ENCODE data around the gene SOX21. TPM values are rescaled to one million over a fixed set of nuclear protein-coding genes. Genes with fewer than 3 reads are reported as not detected.
A peak's percentile ranks its signal among the peaks of the same experiment; 100 is the strongest.

Gene SOX21
- total and polyA plus RNA-seq, 3 experiments from 2014 or later = not detected

- Histone ChIP-seq H3K36me3 (ENCODE audit: insufficient read depth, low read length) (no peaks in the 10 kb centered on the region), H3K4me1 (ENCODE audit: insufficient read depth, low read length) (peaks cover 2% of the 10 kb centered on the region), H3K9me3 (ENCODE audit: low read length) (no peaks in the 10 kb centered on the region), H3K27ac (ENCODE audit: low read depth, low read length) (no peak overlapping the region), H3K4me3 (ENCODE audit: low read length) (no peak overlapping the region), H3K27me3 (ENCODE audit: insufficient read depth, low read length, poor library complexity, severe bottlenecking) (peaks cover 68% of the 10 kb centered on the region)
- POLR2A ChIA-PET = no interaction called here
- Mint-ChIP-seq H3K27ac (no peak overlapping the region), H3K4me3 (no peak overlapping the region), H3K27me3 (peaks cover 85 to 93% of the 10 kb centered on the region in 2 donors), H3K36me3 (peaks cover 0 to 2% (median 0%) of the 10 kb centered on the region in 3 donors), H3K9me3 (peaks cover 0 to 19% (median 12%) of the 10 kb centered on the region in 5 donors), H3K4me1 (peaks cover 0 to 4% (median 4%) of the 10 kb centered on the region in 3 donors)
- CTCF ChIA-PET = no interaction called here
- no peak for DNase-seq
Observed at GRCh38 chr13:94702181-94703041, 9.9 kb downstream of the SOX21 start.

GRCh38 chr13:94701313-94702180, 10.8 kb downstream of the SOX21 start:
- DNase-seq = no peak
- peaks cover 0 to 19% (median 10%) of the 10 kb centered on the region in 5 donors for H3K9me3 Mint-ChIP-seq
- no peak overlapping the region for H3K4me3 Mint-ChIP-seq
- Histone ChIP-seq H3K4me1 (ENCODE audit: insufficient read depth, low read length) (no peaks in the 10 kb centered on the region), H3K27ac (ENCODE audit: low read depth, low read length) (no peak overlapping the region), H3K36me3 (ENCODE audit: insufficient read depth, low read length) (no peaks in the 10 kb centered on the region), H3K4me3 (ENCODE audit: low read length) (no peak overlapping the region), H3K27me3 (ENCODE audit: insufficient read depth, low read length, poor library complexity, severe bottlenecking) (peaks cover 59% of the 10 kb centered on the region), H3K9me3 (ENCODE audit: low read length) (no peaks in the 10 kb centered on the region)
- peaks cover 0 to 2% (median 0%) of the 10 kb centered on the region in 3 donors for H3K36me3 Mint-ChIP-seq
- ChIA-PET POLR2A (no interaction called here), CTCF (no interaction called here)
- peaks cover 0 to 3% (median 2%) of the 10 kb centered on the region in 3 donors for H3K4me1 Mint-ChIP-seq
- H3K27ac Mint-ChIP-seq = peak overlapping the region in 1 of 8 donors; percentile 68
- peaks cover 76 to 91% of the 10 kb centered on the region in 2 donors for H3K27me3 Mint-ChIP-seq

GRCh38 chr13:94700536-94700935, 11.8 kb downstream of the SOX21 start:
- POLR2A ChIA-PET = no interaction called here
- peaks cover 0 to 3% (median 0%) of the 10 kb centered on the region in 3 donors for H3K4me1 Mint-ChIP-seq
- H3K27me3 Mint-ChIP-seq = peaks cover 68 to 88% of the 10 kb centered on the region in 2 donors
- H3K4me3 ChIP-seq (ENCODE audit: low read length) = no peak overlapping the region
- CTCF ChIA-PET = no interaction called here
- DNase-seq = no peak
- peaks cover 50% of the 10 kb centered on the region for H3K27me3 ChIP-seq (ENCODE audit: insufficient read depth, low read length, poor library complexity, severe bottlenecking)
- H3K36me3 Mint-ChIP-seq = peaks cover 0 to 2% (median 0%) of the 10 kb centered on the region in 3 donors
- no peak overlapping the region for H3K4me3 Mint-ChIP-seq
- H3K27ac Mint-ChIP-seq = no peak overlapping the region
- no peaks in the 10 kb centered on the region for H3K36me3 ChIP-seq (ENCODE audit: insufficient read depth, low read length)
- H3K9me3 Mint-ChIP-seq = peaks cover 0 to 19% (median 8%) of the 10 kb centered on the region in 5 donors
- H3K4me1 ChIP-seq (ENCODE audit: insufficient read depth, low read length) = no peaks in the 10 kb centered on the region
- H3K9me3 ChIP-seq (ENCODE audit: low read length) = no peaks in the 10 kb centered on the region
- no peak overlapping the region for H3K27ac ChIP-seq (ENCODE audit: low read depth, low read length)

GRCh38 chr13:94700051-94700535, 12.3 kb downstream of the SOX21 start:
- H3K27me3 ChIP-seq (ENCODE audit: insufficient read depth, low read length, poor library complexity, severe bottlenecking) = peaks cover 45% of the 10 kb centered on the region
- Mint-ChIP-seq H3K9me3 (peaks cover 0 to 19% (median 7%) of the 10 kb centered on the region in 5 donors), H3K4me3 (no peak overlapping the region), H3K36me3 (peaks cover 0 to 2% (median 0%) of the 10 kb centered on the region in 3 donors), H3K27me3 (peaks cover 63 to 84% of the 10 kb centered on the region in 2 donors), H3K4me1 (peaks cover 0 to 3% (median 0%) of the 10 kb centered on the region in 3 donors), H3K27ac (no peak overlapping the region)
- no peaks in the 10 kb centered on the region for H3K9me3 ChIP-seq (ENCODE audit: low read length)
- no peak for DNase-seq
- CTCF ChIA-PET = interaction anchor here (1.2 kb wide), 1 partner anchor 36 kb away, joined by 3 read pairs; no protein-coding TSS in a partner anchor
- POLR2A ChIA-PET = no interaction called here
- no peaks in the 10 kb centered on the region for H3K4me1 ChIP-seq (ENCODE audit: insufficient read depth, low read length)
- H3K27ac ChIP-seq (ENCODE audit: low read depth, low read length) = no peak overlapping the region
- H3K36me3 ChIP-seq (ENCODE audit: insufficient read depth, low read length) = no peaks in the 10 kb centered on the region
- no peak overlapping the region for H3K4me3 ChIP-seq (ENCODE audit: low read length)

- no peak overlapping the region for H3K27ac Mint-ChIP-seq
Observed at GRCh38 chr13:94696171-94696570, 16.2 kb downstream of the SOX21 start.

GRCh38 chr13:94692030-94692429, 20.3 kb downstream of the SOX21 start:
- Histone ChIP-seq H3K9me3 (ENCODE audit: low read length) (no peaks in the 10 kb centered on the region), H3K4me1 (ENCODE audit: insufficient read depth, low read length) (no peaks in the 10 kb centered on the region), H3K4me3 (ENCODE audit: low read length) (no peak overlapping the region), H3K36me3 (ENCODE audit: insufficient read depth, low read length) (no peaks in the 10 kb centered on the region), H3K27me3 (ENCODE audit: insufficient read depth, low read length, poor library complexity, severe bottlenecking) (no peaks in the 10 kb centered on the region), H3K27ac (ENCODE audit: low read depth, low read length) (no peak overlapping the region)
- ChIA-PET CTCF (no interaction called here), POLR2A (no interaction called here)
- Mint-ChIP-seq H3K4me3 (no peak overlapping the region), H3K9me3 (peaks cover 0 to 3% (median 0%) of the 10 kb centered on the region in 5 donors), H3K4me1 (no peaks in the 10 kb centered on the region), H3K36me3 (no peaks in the 10 kb centered on the region), H3K27me3 (peaks cover 8 to 40% of the 10 kb centered on the region in 2 donors), H3K27ac (no peak overlapping the region)
- no peak for DNase-seq

More at GRCh38 chr13:94696171-94696570, 16.2 kb downstream of the SOX21 start:
- CTCF ChIA-PET = no interaction called here
- H3K27me3 Mint-ChIP-seq = peaks cover 34 to 64% of the 10 kb centered on the region in 2 donors
- Histone ChIP-seq H3K9me3 (ENCODE audit: low read length) (no peaks in the 10 kb centered on the region), H3K27ac (ENCODE audit: low read depth, low read length) (no peak overlapping the region), H3K36me3 (ENCODE audit: insufficient read depth, low read length) (no peaks in the 10 kb centered on the region), H3K4me3 (ENCODE audit: low read length) (no peak overlapping the region), H3K27me3 (ENCODE audit: insufficient read depth, low read length, poor library complexity, severe bottlenecking) (peaks cover 15% of the 10 kb centered on the region), H3K4me1 (ENCODE audit: insufficient read depth, low read length) (no peaks in the 10 kb centered on the region)
- POLR2A ChIA-PET = no interaction called here
- DNase-seq = no peak
- no peaks in the 10 kb centered on the region for H3K4me1 Mint-ChIP-seq
- H3K4me3 Mint-ChIP-seq = no peak overlapping the region
- peaks cover 0 to 11% (median 0%) of the 10 kb centered on the region in 5 donors for H3K9me3 Mint-ChIP-seq
- no peaks in the 10 kb centered on the region for H3K36me3 Mint-ChIP-seq

GRCh38 chr13:94683409-94683808, 28.9 kb downstream of the SOX21 start:
- no peaks in the 10 kb centered on the region for H3K4me1 Mint-ChIP-seq
- H3K9me3 Mint-ChIP-seq = no peaks in the 10 kb centered on the region
- peaks cover 15 to 45% of the 10 kb centered on the region in 2 donors for H3K27me3 Mint-ChIP-seq
- no peak overlapping the region for H3K27ac Mint-ChIP-seq
- H3K36me3 Mint-ChIP-seq = no peaks in the 10 kb centered on the region
- no peaks in the 10 kb centered on the region for H3K27me3 ChIP-seq (ENCODE audit: insufficient read depth, low read length, poor library complexity, severe bottlenecking)
- H3K4me3 ChIP-seq (ENCODE audit: low read length) = no peak overlapping the region
- H3K36me3 ChIP-seq (ENCODE audit: insufficient read depth, low read length) = no peaks in the 10 kb centered on the region
- H3K4me1 ChIP-seq (ENCODE audit: insufficient read depth, low read length) = no peaks in the 10 kb centered on the region
- CTCF ChIA-PET = no interaction called here
- POLR2A ChIA-PET = no interaction called here
- DNase-seq = no peak
- H3K9me3 ChIP-seq (ENCODE audit: low read length) = no peaks in the 10 kb centered on the region
- H3K27ac ChIP-seq (ENCODE audit: low read depth, low read length) = no peak overlapping the region
- H3K4me3 Mint-ChIP-seq = no peak overlapping the region

GRCh38 chr13:94682229-94682628, 30.1 kb downstream of the SOX21 start:
- Histone ChIP-seq H3K4me1 (ENCODE audit: insufficient read depth, low read length) (no peaks in the 10 kb centered on the region), H3K36me3 (ENCODE audit: insufficient read depth, low read length) (no peaks in the 10 kb centered on the region), H3K27ac (ENCODE audit: low read depth, low read length) (no peak overlapping the region), H3K4me3 (ENCODE audit: low read length) (no peak overlapping the region), H3K27me3 (ENCODE audit: insufficient read depth, low read length, poor library complexity, severe bottlenecking) (no peaks in the 10 kb centered on the region), H3K9me3 (ENCODE audit: low read length) (no peaks in the 10 kb centered on the region)
- Mint-ChIP-seq H3K4me1 (no peaks in the 10 kb centered on the region), H3K27me3 (peaks cover 18 to 47% of the 10 kb centered on the region in 2 donors), H3K4me3 (no peak overlapping the region), H3K27ac (no peak overlapping the region), H3K36me3 (no peaks in the 10 kb centered on the region), H3K9me3 (no peaks in the 10 kb centered on the region)
- ChIA-PET CTCF (no interaction called here), POLR2A (no interaction called here)
- DNase-seq = no peak

Data from CD8-positive, alpha-beta memory T cell (primary cell).